ENCODE measurements around the gene TGIF2.

DNA sequence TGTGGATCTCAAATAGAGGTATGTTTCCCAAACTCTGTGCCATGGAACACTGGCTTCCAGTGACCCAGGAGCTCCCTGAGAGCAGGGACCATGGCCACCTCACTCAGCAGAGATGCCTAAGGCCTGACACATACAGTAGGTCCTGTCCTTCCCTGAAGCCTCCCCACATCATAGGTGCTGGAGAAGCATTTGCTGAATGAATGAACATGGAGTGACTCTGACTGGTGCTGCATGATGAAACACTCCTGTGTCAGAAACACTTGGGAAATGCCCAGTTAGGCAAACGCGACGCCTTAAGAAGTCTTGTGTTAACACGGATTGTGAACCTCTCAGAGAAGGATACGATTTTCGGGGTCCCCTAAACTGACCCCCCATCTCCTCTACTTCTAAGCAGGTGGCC lies 58.2 kb downstream of the TGIF2 start:
- TF ChIP-seq, protein P1, sequence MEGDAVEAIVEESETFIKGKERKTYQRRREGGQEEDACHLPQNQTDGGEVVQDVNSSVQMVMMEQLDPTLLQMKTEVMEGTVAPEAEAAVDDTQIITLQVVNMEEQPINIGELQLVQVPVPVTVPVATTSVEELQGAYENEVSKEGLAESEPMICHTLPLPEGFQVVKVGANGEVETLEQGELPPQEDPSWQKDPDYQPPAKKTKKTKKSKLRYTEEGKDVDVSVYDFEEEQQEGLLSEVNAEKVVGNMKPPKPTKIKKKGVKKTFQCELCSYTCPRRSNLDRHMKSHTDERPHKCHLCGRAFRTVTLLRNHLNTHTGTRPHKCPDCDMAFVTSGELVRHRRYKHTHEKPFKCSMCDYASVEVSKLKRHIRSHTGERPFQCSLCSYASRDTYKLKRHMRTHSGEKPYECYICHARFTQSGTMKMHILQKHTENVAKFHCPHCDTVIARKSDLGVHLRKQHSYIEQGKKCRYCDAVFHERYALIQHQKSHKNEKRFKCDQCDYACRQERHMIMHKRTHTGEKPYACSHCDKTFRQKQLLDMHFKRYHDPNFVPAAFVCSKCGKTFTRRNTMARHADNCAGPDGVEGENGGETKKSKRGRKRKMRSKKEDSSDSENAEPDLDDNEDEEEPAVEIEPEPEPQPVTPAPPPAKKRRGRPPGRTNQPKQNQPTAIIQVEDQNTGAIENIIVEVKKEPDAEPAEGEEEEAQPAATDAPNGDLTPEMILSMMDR (IDR thresholded peaks at IDR 0.05) = no peak
- TF ChIP-seq POLR2AphosphoS5 (IDR thresholded peaks at IDR 0.05) (no peak), POLR2A (IDR thresholded peaks at IDR 0.05) (no peak)
